Uterus (tissue), 4 donors: ENCODE measurements around the gene FUCA1. TPM values are rescaled to one million over a fixed set of nuclear protein-coding genes. Genes with fewer than 3 reads are reported as not detected.

Source experiments
- DNase-seq, 2 donors: peaks; one replicate each; pipeline ENCODE4 v3.0.0-alpha.2; 2019 to 2020
- H3K27ac ChIP-seq, 2 donors: fragments of 200-600 bp; sonication (generic); 1 replicate in 1 of 2; 2 replicates in 1 of 2; pipeline ENCODE4 v1.5.1; 2016 to 2018
- H3K27me3 ChIP-seq, 2 donors: fragments of 200-600 bp; sonication (generic); one replicate each; pipeline ENCODE4 v1.5.1; 2018 to 2019; ENCODE audit warnings: control low read depth in 1 of 2
- H3K36me3 ChIP-seq, 2 donors: fragments of 200-600 bp; sonication (generic); one replicate each; pipeline ENCODE4 v1.5.1; 2019; ENCODE audit warnings: control low read depth in 1 of 2
- H3K4me1 ChIP-seq, 2 donors: fragments of 200-600 bp; sonication (generic); one replicate each; pipeline ENCODE4 v1.5.1; 2018 to 2019; ENCODE audit warnings: control low read depth in 1 of 2
- H3K4me3 ChIP-seq, 2 donors: fragments of 200-600 bp; sonication (generic); 1 replicate in 1 of 2; 2 replicates in 1 of 2; pipeline ENCODE4 v1.5.1; 2018 to 2019; ENCODE audit warnings: mild to moderate bottlenecking in 1 of 2
- H3K9me3 ChIP-seq, 2 donors: fragments of 200-600 bp; sonication (generic); one replicate each; pipeline ENCODE4 v1.5.1; 2019; ENCODE audit warnings: control low read depth in 1 of 2
- POLR2A ChIP-seq, 2 donors: fragments of 450-650 bp; IDR thresholded peaks; one replicate each; pipeline ENCODE4 v1.6.1; 2016; ENCODE audit warnings: antibody characterized with exemption in 2 of 2, mild to moderate bottlenecking in 1 of 2, moderate library complexity in 1 of 2
- intact Hi-C: fragments of 100-400 bp; cut with DNase I; formaldehyde crosslinking; loops from one replicate; pipeline ENCODE4 v1.15.1; 2023; ENCODE audit warnings: low total_unique reads
- total RNA-seq, 4 donors: library from RNA; depleted of rRNA in 3 of 4; stranded (reverse); fragments of >200 nt in 3 of 4; gene quantifications; one replicate each; pipeline versions ENCODE4 v1.1.0 to v1.2.4, GENCODE V29; 2014 to 2023
- TF ChIP-seq, protein P1 (sequence below), 4 experiments: fragments of 200-600 bp in 2 of 4; fragments of 450-650 bp in 2 of 4; sonication (generic) in 2 of 4; IDR thresholded peaks; one replicate each; pipeline ENCODE4 v1.5.1; 2016 to 2019; ENCODE audit warnings: antibody characterized with exemption in 4 of 4, mild to moderate bottlenecking in 2 of 4, moderate library complexity in 1 of 4
- donor health status: DM: yes; HTN: yes; CAD: no.

The FUCA1 gene
- total RNA-seq = 10 to 100 TPM in 3 of 4 donors, 1 to 10 TPM in 1; 1.8 to 50.0 (median 23.0) TPM

DNA sequence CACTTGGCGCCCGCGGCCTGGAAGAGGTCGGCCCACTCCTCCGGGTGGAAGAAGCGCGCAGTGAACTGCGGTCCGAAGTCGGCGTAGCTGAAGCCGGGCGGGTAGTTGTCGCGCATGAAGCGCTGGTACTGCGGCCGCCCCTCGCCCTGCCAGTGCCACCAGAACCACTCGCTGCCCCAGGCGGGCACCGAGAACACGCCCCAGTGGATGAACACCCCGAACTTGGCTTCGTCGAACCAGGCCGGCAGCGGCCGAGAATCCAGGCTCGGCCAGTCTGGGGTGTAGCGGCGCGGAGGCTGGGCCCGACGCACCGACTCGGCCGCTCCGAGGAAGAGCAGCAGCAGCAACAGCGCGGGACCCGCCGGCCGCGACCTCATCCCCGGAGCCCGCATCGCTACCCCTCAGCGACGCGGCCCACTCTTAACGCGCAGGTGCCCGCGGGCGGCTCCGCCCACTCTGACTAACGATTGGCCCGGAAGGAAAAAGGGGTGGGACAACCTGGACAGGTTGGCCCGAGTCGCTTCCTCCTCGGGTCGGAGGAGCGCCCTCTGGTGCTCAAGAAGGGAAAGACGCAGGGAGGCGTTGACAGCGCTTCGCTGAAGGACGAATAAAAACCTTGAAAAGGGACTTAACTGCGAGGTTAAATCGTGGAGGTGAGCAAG lies at the start of gene FUCA1:
Gene FUCA1, minus strand, starts transcription at position 396 of the 662 bp plus-strand sequence. Its CDS starts 4 bp downstream, at position 392.
- H3K4me1 ChIP-seq = peaks cover 0 to 5% of the 10 kb centered on the region in 2 donors
- TF ChIP-seq POLR2A (IDR thresholded peaks at IDR 0.05) = peak; percentile 59 to 78
- TF ChIP-seq, protein P1, sequence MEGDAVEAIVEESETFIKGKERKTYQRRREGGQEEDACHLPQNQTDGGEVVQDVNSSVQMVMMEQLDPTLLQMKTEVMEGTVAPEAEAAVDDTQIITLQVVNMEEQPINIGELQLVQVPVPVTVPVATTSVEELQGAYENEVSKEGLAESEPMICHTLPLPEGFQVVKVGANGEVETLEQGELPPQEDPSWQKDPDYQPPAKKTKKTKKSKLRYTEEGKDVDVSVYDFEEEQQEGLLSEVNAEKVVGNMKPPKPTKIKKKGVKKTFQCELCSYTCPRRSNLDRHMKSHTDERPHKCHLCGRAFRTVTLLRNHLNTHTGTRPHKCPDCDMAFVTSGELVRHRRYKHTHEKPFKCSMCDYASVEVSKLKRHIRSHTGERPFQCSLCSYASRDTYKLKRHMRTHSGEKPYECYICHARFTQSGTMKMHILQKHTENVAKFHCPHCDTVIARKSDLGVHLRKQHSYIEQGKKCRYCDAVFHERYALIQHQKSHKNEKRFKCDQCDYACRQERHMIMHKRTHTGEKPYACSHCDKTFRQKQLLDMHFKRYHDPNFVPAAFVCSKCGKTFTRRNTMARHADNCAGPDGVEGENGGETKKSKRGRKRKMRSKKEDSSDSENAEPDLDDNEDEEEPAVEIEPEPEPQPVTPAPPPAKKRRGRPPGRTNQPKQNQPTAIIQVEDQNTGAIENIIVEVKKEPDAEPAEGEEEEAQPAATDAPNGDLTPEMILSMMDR (IDR thresholded peaks at IDR 0.05) = peak; percentile 90 to 98 (median 96)
- DNase-seq = peak; percentile 93 to 94

DNA sequence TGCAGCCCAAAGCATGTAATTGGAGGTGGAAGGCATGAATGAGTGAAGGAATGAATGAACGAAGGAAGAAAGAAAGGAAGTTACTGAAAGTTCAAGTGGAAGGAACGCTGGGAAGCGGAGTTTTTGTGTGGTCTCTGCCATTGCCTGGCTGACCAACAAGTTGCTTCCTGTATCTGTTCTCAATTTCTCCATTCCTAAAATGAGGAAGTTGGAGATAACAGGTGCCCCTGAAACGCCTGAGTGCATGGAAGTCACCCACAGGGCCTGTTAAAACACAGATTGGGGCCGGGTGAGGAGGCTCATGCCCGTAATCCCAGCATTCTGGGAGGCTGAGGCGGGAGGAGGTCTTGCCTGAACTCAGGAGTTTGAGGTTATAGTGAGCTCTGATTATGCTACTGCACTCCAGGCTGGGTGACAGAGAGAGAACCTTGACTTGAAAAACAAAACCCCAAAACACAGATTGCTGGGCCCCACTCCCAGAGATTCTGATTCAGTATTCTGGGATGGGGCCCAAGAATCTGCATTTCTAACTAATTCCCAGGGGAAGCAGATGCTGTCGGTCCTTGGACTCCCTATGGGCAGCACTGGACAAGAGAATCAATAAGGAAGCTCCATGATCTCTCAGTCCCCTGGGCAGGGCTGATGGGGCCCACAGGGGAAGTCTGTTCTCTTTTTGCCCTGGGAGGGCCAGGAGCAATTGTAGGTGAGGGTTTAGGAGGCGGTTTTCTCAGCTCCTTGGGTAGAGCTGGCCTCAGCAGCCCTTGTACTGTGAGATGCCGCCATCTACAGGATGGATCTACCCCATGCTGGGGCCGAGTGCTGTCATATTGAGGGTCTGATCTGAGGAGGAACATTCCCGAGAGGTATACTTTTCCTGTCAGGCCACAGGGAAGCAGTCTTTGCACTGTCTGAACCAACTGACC lies 48.4 kb upstream of the FUCA1 start:
- H3K27me3 ChIP-seq = no peaks in the 10 kb centered on the region
- no peaks in the 10 kb centered on the region for H3K36me3 ChIP-seq
- peaks cover 0 to 4% of the 10 kb centered on the region in 2 donors for H3K4me1 ChIP-seq
- intact Hi-C loops = no loop called here
- no peaks in the 10 kb centered on the region for H3K9me3 ChIP-seq
- no peak overlapping the region for H3K4me3 ChIP-seq
- H3K27ac ChIP-seq = no peak overlapping the region
- DNase-seq = peak; percentile 55
- TF ChIP-seq, protein P1 (IDR thresholded peaks at IDR 0.05) = peak; percentile 33 to 57 (median 47)
- TF ChIP-seq POLR2A (IDR thresholded peaks at IDR 0.05) = no peak

More for the DNA sequence above, at the start of gene FUCA1:
- Histone ChIP-seq H3K9me3 (no peaks in the 10 kb centered on the region), H3K27ac (peak within 1 kb of the TSS; percentile 78 to 83), H3K36me3 (peaks cover 0 to 3% of the 10 kb centered on the region in 2 donors), H3K4me3 (peak within 1 kb of the TSS; percentile 67 to 87), H3K27me3 (no peaks in the 10 kb centered on the region)
- intact Hi-C loops = no loop called here

DNA sequence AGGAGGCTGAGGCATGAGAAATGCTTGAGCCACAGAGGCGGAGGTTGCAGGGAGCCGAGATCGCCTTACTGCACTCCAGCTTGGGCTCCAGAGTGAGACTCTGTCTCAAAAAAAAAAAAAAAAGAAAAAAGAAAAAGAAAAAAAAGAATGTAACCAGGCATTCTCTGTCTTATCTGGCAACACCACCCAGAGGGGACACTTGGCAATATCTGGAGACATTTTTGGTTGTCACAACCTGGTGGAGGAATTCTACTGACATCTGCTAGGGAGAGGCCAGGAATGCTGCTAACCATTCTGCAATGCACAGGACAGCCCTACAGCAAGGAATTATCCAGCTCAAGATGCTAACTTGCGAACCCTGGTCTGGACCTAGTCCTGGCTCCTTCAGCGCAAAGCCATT lies 47.4 kb upstream of the FUCA1 start:
- TF ChIP-seq, protein P1 (IDR thresholded peaks at IDR 0.05) = no peak
- no peak for TF ChIP-seq POLR2A (IDR thresholded peaks at IDR 0.05)
- intact Hi-C loops = no loop called here
- H3K27ac ChIP-seq = no peak overlapping the region
- H3K27me3 ChIP-seq = no peaks in the 10 kb centered on the region
- DNase-seq = no peak
- no peak overlapping the region for H3K4me3 ChIP-seq
- H3K36me3 ChIP-seq = no peaks in the 10 kb centered on the region
- H3K4me1 ChIP-seq = peaks cover 0 to 4% of the 10 kb centered on the region in 2 donors
- H3K9me3 ChIP-seq = no peaks in the 10 kb centered on the region

DNA sequence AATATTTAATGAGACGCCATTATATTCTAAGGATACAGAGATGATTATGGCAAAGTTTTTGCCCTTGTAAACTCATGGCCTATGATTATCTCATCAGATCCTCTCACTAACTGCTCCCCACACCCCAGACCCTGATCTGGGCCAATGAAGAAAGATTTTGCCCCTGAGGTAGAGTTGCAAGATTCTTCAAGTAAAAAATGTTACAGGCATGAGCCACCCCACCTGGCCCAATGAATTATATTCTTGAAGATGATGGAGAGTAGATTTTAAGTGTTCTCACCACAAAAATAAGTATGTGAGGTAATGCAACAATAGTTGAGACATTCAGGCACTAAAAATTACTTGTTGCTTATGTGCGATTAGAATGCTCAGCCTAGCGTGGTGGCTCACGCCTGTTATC lies 46.8 kb upstream of the FUCA1 start:
- Histone ChIP-seq H3K9me3 (no peaks in the 10 kb centered on the region), H3K27me3 (no peaks in the 10 kb centered on the region), H3K36me3 (no peaks in the 10 kb centered on the region), H3K27ac (no peak overlapping the region), H3K4me1 (no peaks in the 10 kb centered on the region), H3K4me3 (no peak overlapping the region)
- TF ChIP-seq, protein P1 (IDR thresholded peaks at IDR 0.05) = no peak
- TF ChIP-seq POLR2A (IDR thresholded peaks at IDR 0.05) = no peak
- intact Hi-C loops = no loop called here
- no peak for DNase-seq
